Ascending aorta (tissue), 2 donors: ENCODE results near the gene RAI2. TPM values are rescaled to one million over a fixed set of nuclear protein-coding genes. Genes with fewer than 3 reads are reported as not detected.

Experiments
- DNase-seq, 2 donors: peaks; one replicate each; pipeline ENCODE4 v3.0.0-alpha.2; 2019; ENCODE audit warnings: low spot score in 2 of 2
- H3K27ac ChIP-seq, 2 donors: fragments of 200-600 bp; sonication (generic); one replicate each; pipeline ENCODE4 v1.5.1; 2016 to 2017; ENCODE audit warnings: mild to moderate bottlenecking in 1 of 2
- H3K27me3 ChIP-seq: fragments of 200-600 bp; sonication (generic); one replicate; pipeline ENCODE4 v1.5.1; 2017
- H3K36me3 ChIP-seq, 2 donors: fragments of 200-600 bp; sonication (generic); one replicate each; pipeline ENCODE4 v1.5.1; 2016
- H3K4me1 ChIP-seq, 2 donors: fragments of 200-600 bp; sonication (generic); one replicate each; pipeline ENCODE4 v1.5.1; 2016 to 2017; ENCODE audit warnings: mild to moderate bottlenecking in 1 of 2
- H3K4me3 ChIP-seq, 2 donors: fragments of 200-600 bp; sonication (generic); one replicate each; pipeline ENCODE4 v1.5.1; 2016 to 2017; ENCODE audit warnings: mild to moderate bottlenecking in 1 of 2
- H3K9me3 ChIP-seq, 2 donors: fragments of 200-600 bp; sonication (generic); one replicate each; pipeline ENCODE4 v1.5.1; 2016
- CTCF ChIP-seq, 3 experiments: fragments of 200-600 bp in 2 of 3; fragments of 450-650 bp in 1 of 3; sonication (generic) in 2 of 3; IDR thresholded peaks; one replicate each; pipeline ENCODE4 v1.5.1; 2016 to 2019; ENCODE audit warnings: antibody characterized with exemption in 3 of 3, mild to moderate bottlenecking in 1 of 3, moderate library complexity in 1 of 3
- intact Hi-C: fragments of 100-400 bp; cut with DNase I; formaldehyde crosslinking; loops from one replicate; pipeline ENCODE4 v1.15.1; 2023
- total RNA-seq: library from RNA; depleted of rRNA; stranded (reverse); fragments of >200 nt; gene quantifications from one replicate; pipeline ENCODE4 v1.1.0, GENCODE V29; 2016

Gene RAI2
- total RNA-seq, 1 donor from 2014 or later: 21.5 TPM

- intact Hi-C loops: no loop called here
- no peak for TF ChIP-seq CTCF (IDR thresholded peaks at IDR 0.05)
- Histone ChIP-seq H3K27ac (no peak overlapping the region), H3K4me1 (no peaks in the 10 kb centered on the region), H3K9me3 (no peaks in the 10 kb centered on the region), H3K36me3 (no peaks in the 10 kb centered on the region), H3K4me3 (no peak overlapping the region), H3K27me3 (no peaks in the 10 kb centered on the region)
- DNase-seq: no peak
Observed at GRCh38 chrX:17774053-17774452, 87.0 kb downstream of the RAI2 start.

- intact Hi-C loops: no loop called here
- Histone ChIP-seq H3K27ac (no peak overlapping the region), H3K4me1 (no peaks in the 10 kb centered on the region), H3K9me3 (no peaks in the 10 kb centered on the region), H3K36me3 (no peaks in the 10 kb centered on the region), H3K4me3 (no peak overlapping the region), H3K27me3 (no peaks in the 10 kb centered on the region)
- DNase-seq: no peak
- TF ChIP-seq CTCF (IDR thresholded peaks at IDR 0.05): no peak
Observed at GRCh38 chrX:17773221-17773876, 87.7 kb downstream of the RAI2 start.

- H3K4me1 ChIP-seq: no peaks in the 10 kb centered on the region
- H3K36me3 ChIP-seq: no peaks in the 10 kb centered on the region
- no peak overlapping the region for H3K4me3 ChIP-seq
- no peak for TF ChIP-seq CTCF (IDR thresholded peaks at IDR 0.05)
- DNase-seq: no peak
- no peak overlapping the region for H3K27ac ChIP-seq
- H3K27me3 ChIP-seq: no peaks in the 10 kb centered on the region
- no peaks in the 10 kb centered on the region for H3K9me3 ChIP-seq
- intact Hi-C loops: no loop called here
Observed at GRCh38 chrX:17769701-17770269, 91.3 kb downstream of the RAI2 start.

GRCh38 chrX:17768997-17769396 is 92.1 kb downstream of the RAI2 start:
- Histone ChIP-seq H3K9me3 (no peaks in the 10 kb centered on the region), H3K27ac (no peak overlapping the region), H3K4me3 (no peak overlapping the region), H3K4me1 (no peaks in the 10 kb centered on the region), H3K27me3 (no peaks in the 10 kb centered on the region), H3K36me3 (no peaks in the 10 kb centered on the region)
- no peak for DNase-seq
- TF ChIP-seq CTCF (IDR thresholded peaks at IDR 0.05): no peak
- intact Hi-C loops: no loop called here

GRCh38 chrX:17767734-17768133 is 93.4 kb downstream of the RAI2 start:
- no peak overlapping the region for H3K4me3 ChIP-seq
- no peaks in the 10 kb centered on the region for H3K9me3 ChIP-seq
- no peak overlapping the region for H3K27ac ChIP-seq
- intact Hi-C loops: no loop called here
- H3K36me3 ChIP-seq: no peaks in the 10 kb centered on the region
- no peak for TF ChIP-seq CTCF (IDR thresholded peaks at IDR 0.05)
- no peaks in the 10 kb centered on the region for H3K27me3 ChIP-seq
- no peak for DNase-seq
- no peaks in the 10 kb centered on the region for H3K4me1 ChIP-seq
